ENCODE data around the gene CACNA1D.

The CACNA1D gene

DNA sequence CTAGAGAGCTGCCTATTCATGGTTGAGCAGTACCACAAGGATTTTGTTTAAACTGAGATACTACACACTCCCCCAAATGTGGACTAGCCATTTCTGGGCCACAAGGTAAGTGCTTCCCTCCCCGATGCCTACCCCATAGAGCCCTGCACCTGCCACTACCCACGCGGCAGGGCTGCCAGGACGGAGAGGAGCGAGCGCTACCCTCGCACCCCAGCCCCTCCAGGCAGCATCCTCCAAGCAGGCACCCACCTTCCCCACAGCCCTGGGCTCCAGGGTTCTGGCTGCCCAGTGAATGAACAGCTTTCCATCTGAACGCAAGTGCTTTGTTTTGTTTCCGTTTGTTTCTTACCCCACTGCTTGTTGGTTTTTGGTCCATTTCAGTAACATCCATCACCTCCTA lies 292.6 kb downstream of the CACNA1D start:
- DNase-seq (ENCODE audit: low read depth in 2 of 2): no peak

GRCh38 chr3:53788038-53788437 lies 293.6 kb downstream of the CACNA1D start:
- no peak for DNase-seq (ENCODE audit: low read depth in 2 of 2)

DNA sequence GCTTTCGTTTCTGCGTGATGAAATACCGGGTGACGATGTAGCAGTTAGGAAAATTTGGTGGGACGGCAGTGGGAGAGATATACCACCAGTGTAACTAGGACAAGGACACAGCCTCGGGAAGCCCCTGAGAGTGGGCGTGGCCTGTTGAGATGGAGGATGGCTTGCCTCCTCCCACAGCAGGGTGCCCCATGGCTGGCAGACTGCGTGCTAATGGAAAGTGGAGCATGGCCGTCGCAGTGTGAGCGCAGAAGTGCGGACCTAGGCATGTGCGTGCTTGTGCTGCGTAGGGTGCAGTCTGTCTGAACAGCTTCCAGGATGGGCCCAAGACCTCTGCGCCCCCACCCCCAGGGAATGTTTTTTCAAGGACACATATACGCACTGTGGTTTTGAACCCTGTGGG lies 295.0 kb downstream of the CACNA1D start:
- no peak for DNase-seq (ENCODE audit: low read depth in 2 of 2)

DNA sequence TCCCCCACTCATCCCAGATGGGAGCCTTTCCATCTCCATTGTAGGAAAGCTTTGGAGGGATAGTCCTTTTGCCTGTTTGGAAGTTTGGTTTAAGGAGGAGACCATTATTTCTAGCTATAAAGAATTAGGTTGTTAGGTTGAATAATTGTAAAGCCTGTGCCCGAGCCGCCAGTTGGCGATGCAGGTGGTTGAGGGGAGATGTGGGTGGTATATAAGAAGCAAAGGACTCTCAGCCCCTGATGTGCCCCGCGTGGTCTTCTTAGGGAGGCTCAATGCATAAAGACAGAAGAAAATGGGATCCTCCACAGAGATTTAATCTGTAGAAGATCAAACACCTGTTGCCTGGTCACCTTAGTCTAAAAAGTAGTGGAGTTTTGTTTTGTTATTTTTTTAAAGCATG lies 296.1 kb downstream of the CACNA1D start:
- no peak for DNase-seq (ENCODE audit: low read depth in 2 of 2)

DNA sequence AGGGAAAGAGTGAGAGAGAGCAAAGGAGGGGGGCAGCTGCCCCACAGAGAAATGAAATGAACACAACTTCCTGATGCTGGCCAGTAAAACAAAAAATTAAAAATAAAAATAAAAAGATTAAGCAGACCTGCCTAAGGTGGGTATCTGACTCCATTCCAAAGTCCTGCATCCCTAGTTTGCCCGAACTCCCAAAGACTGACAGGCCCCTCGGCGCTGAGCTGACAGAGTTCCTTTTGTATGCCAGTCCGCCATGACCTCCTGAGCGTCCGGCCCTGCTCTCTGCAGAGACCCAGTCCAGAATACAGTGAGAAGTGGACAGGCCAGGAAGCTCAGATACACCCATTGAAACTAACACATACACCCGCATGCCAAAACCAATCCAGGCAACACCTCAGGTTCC lies 296.9 kb downstream of the CACNA1D start:
- DNase-seq (ENCODE audit: low read depth in 2 of 2): no peak

DNA sequence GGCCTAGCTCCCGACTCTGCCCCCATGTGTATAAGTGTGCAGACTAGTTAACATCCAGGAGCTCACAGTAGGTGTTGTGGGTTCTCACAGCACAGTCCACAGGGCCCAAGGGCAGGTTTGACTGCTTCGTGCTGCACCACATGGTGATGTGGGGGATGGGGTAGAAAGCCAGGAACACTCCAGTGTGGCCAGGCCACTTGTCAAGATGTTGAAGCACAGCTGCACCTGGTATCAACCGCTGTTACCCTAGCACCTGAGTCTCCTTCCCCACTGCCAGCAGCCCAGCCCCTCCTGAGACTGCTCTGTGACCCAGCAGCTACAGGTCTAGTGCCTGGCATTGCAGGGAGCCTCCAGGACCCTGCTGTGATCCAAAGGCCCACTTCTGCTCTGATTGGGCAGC lies 298.5 kb downstream of the CACNA1D start:
- no peak for DNase-seq (ENCODE audit: low read depth in 2 of 2)

DNA sequence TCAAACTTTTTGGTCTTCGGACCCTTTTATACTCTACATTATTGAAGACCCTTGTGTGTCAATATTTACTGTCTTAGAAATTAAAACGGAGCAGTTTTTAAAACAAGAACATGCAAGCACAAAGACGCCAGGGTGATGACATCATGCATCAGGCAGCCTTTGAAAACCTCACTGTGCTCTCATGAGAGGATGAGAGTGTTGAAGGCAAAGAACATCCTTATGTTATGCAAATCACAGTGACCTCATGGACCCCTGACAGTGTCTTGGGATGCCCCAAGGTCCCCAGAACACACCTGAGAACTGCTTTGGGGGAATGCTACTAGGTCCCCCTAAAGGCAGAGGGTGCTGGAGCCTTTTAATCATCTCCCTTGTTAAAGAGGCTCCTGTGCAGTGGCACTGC lies 300.2 kb downstream of the CACNA1D start:
- no peak for DNase-seq (ENCODE audit: low read depth in 2 of 2)

DNA sequence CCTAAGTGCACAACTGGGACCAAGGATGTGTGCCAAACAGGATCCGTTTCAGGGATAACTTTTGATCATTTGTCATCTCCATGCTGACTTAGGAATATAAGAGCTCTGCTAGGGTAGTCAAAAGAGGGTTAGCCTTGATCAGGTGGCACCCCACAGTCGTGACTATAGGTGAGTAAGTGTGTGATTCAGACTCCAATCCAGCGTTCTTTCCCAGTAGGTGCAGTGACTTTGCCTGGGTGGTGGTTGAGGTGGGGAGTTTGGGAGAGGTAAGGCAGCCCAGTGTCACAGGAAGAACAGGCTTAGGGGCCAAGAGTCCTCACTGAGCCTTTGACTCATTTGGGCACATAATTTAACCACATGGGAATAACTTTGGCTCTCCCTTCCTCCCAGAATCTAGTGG lies 300.8 kb downstream of the CACNA1D start:
- no peak for DNase-seq (ENCODE audit: low read depth in 2 of 2)

DNA sequence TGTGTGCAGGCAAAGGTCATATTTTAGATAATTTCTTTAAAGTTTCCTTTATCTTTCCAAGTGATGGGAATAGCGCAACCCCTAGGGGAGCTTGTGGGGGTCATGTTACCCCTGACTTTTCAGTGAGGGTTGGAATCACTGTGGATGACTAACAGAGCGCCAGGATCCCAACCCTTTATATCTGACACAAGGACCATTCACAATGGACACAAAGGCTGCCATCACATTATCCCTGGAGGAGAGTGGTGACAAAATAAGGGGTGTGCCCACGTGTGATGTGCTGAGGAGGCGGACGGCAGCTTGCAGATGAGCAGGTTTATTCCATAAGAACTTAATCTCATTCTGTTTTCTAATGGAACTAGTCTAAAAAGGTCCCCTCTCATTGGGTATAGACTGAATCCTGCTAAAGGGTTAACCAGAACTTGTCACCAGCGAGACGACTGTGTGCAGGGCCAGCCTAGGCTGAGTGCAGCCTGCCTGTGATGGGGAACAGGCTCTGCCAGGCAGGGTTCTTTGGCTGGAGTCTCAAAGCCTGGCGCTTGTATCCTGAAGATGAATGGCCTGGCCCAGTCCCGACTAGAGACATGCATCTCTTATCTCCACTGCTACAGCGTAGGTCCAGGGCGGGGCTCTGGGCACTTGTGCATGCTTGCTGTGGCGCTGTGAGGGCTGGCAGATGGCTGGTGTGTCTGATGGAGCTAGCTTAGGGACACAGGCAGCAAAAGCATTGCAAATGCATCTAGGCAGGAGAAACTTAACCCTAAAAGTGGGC lies 301.6 kb downstream of the CACNA1D start:
- DNase-seq (ENCODE audit: low read depth in 2 of 2): no peak

- no peak for DNase-seq (ENCODE audit: low read depth in 2 of 2)
Measured at GRCh38 chr3:53798144-53798543, 303.7 kb downstream of the CACNA1D start.

- no peak for DNase-seq (ENCODE audit: low read depth in 2 of 2)
Measured at GRCh38 chr3:53799338-53799865, 305.0 kb downstream of the CACNA1D start.

GRCh38 chr3:53800041-53800906 lies 305.9 kb downstream of the CACNA1D start:
- no peak for DNase-seq (ENCODE audit: low read depth in 2 of 2)

GRCh38 chr3:53801319-53801718 lies 306.9 kb downstream of the CACNA1D start:
- no peak for DNase-seq (ENCODE audit: low read depth in 2 of 2)

DNA sequence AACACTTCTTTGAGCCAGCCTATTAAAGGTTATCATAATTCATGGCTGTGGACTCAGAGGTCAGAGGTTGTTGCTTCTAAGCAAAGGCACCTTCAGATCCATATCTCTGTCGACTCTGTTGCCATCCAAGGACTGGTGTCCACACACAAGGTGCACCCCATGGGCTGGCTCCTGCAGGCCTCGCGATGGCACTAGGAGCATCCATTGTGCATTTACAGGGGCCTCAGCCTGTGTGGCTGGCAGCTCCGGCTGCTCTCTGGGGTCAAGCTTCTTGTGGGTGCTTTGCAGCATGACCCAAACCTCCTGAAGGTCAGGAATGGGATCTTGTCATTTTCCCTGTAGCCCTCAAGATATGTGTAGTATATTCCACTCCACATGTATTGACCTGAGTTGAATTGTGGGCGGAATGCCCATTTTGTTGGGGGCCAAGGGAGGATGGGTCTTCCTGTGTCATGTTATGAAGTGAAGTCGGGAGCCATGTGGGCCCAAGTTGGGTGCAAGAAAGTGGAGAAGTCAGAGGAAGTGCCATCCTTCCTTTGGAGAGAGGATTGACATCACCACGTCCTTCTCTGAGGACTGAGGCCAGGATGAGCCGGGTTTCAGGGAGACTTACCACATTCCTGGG lies 308.0 kb downstream of the CACNA1D start:
- DNase-seq (ENCODE audit: low read depth in 2 of 2): no peak

GRCh38 chr3:53803124-53803815 lies 308.9 kb downstream of the CACNA1D start:
- DNase-seq (ENCODE audit: low read depth in 2 of 2): no peak

- no peak for DNase-seq (ENCODE audit: low read depth in 2 of 2)
Measured at GRCh38 chr3:53803816-53804695, 309.6 kb downstream of the CACNA1D start.

GRCh38 chr3:53804697-53805462 lies 310.5 kb downstream of the CACNA1D start:
- DNase-seq (ENCODE audit: low read depth in 2 of 2): no peak

- no peak for DNase-seq (ENCODE audit: low read depth in 2 of 2)
Measured at GRCh38 chr3:53805463-53806159, 311.2 kb downstream of the CACNA1D start.

Measured in stimulated activated CD4-positive, alpha-beta T cell treated with anti-CD3 and anti-CD28 coated beads, Interleukin-4, amount 100 ng/mL, for 48 hours (primary cell).